ENCODE data around the gene XPNPEP1.

XPNPEP1 gene

GRCh38 chr10:109904397-109904796 is 18.9 kb downstream of the XPNPEP1 start:
- Histone ChIP-seq H3K27me3 (no peaks in the 10 kb centered on the region), H3K9me3 (no peaks in the 10 kb centered on the region), H3K4me1 (no peaks in the 10 kb centered on the region), H3K4me3 (ENCODE audit: low read depth, low read length) (no peak overlapping the region), H3K36me3 (peaks cover 4% of the 10 kb centered on the region)
- no peak for DNase-seq
- no peak for TF ChIP-seq CTCF (IDR thresholded peaks at IDR 0.05; ENCODE audit: low read depth, low read length)

GRCh38 chr10:109902992-109903947 is 20.0 kb downstream of the XPNPEP1 start:
- Histone ChIP-seq H3K4me3 (ENCODE audit: low read depth, low read length) (no peak overlapping the region), H3K4me1 (no peaks in the 10 kb centered on the region), H3K9me3 (no peaks in the 10 kb centered on the region), H3K36me3 (peaks cover 5% of the 10 kb centered on the region), H3K27me3 (no peaks in the 10 kb centered on the region)
- no peak for TF ChIP-seq CTCF (IDR thresholded peaks at IDR 0.05; ENCODE audit: low read depth, low read length)
- no peak for DNase-seq

- Histone ChIP-seq H3K36me3 (peaks cover 7% of the 10 kb centered on the region; the same call in 1 of the 2 replicates), H3K9me3 (no peaks in the 10 kb centered on the region), H3K4me3 (ENCODE audit: low read depth, low read length) (no peak overlapping the region), H3K4me1 (no peaks in the 10 kb centered on the region), H3K27me3 (no peaks in the 10 kb centered on the region)
- TF ChIP-seq CTCF (IDR thresholded peaks at IDR 0.05; ENCODE audit: low read depth, low read length): no peak
- no peak for DNase-seq
Observed at GRCh38 chr10:109899356-109900331, 23.7 kb downstream of the XPNPEP1 start.

GRCh38 chr10:109898666-109899355 is 24.5 kb downstream of the XPNPEP1 start:
- Histone ChIP-seq H3K4me3 (ENCODE audit: low read depth, low read length) (no peak overlapping the region), H3K27me3 (no peaks in the 10 kb centered on the region), H3K9me3 (no peaks in the 10 kb centered on the region), H3K36me3 (peaks cover 7% of the 10 kb centered on the region; the same call in 1 of the 2 replicates), H3K4me1 (no peaks in the 10 kb centered on the region)
- TF ChIP-seq CTCF (IDR thresholded peaks at IDR 0.05; ENCODE audit: low read depth, low read length): no peak
- no peak for DNase-seq

- H3K27me3 ChIP-seq: no peaks in the 10 kb centered on the region
- DNase-seq: no peak
- no peak overlapping the region for H3K4me3 ChIP-seq (ENCODE audit: low read depth, low read length)
- no peak for TF ChIP-seq CTCF (IDR thresholded peaks at IDR 0.05; ENCODE audit: low read depth, low read length)
- H3K4me1 ChIP-seq: peaks cover 5% of the 10 kb centered on the region
- H3K9me3 ChIP-seq: no peaks in the 10 kb centered on the region
- peaks cover 7% of the 10 kb centered on the region; the same call in 1 of the 2 replicates for H3K36me3 ChIP-seq
Observed at GRCh38 chr10:109898007-109898406, 25.3 kb downstream of the XPNPEP1 start.
